ENCODE data around the gene PLEK. TPM values are rescaled to one million over a fixed set of nuclear protein-coding genes. Genes with fewer than 3 reads are reported as not detected.
"Not testable (repeated sequence)": the region's sequence is repeated elsewhere in the genome, so short reads cannot be mapped to it uniquely, and the experiment has no call there.

PLEK gene
- total RNA-seq, 1 donor from 2014 or later, result not detected

- H3K4me3 ChIP-seq (ENCODE audit: low read depth, low read length), result no peak overlapping the region
- DNase-seq (ENCODE audit: low read depth), result no peak
- no peak for TF ChIP-seq CTCF (IDR thresholded peaks at IDR 0.05; ENCODE audit: insufficient read depth, low read length, poor library complexity, severe bottlenecking)
- no peaks in the 10 kb centered on the region for H3K27me3 ChIP-seq (ENCODE audit: control insufficient read depth, insufficient read depth, low read length)
- no peaks in the 10 kb centered on the region for H3K36me3 ChIP-seq (ENCODE audit: control insufficient read depth, insufficient read depth, low read length)
These were observed 19.8 kb upstream of the PLEK start for GRCh38 chr2:68345129-68345875.

GRCh38 chr2:68349091-68349490 is 16.0 kb upstream of the PLEK start:
- not testable (repeated sequence) for H3K4me3 ChIP-seq (ENCODE audit: low read depth, low read length); H3K36me3 ChIP-seq (ENCODE audit: control insufficient read depth, insufficient read depth, low read length); H3K27me3 ChIP-seq (ENCODE audit: control insufficient read depth, insufficient read depth, low read length); DNase-seq (ENCODE audit: low read depth)

GRCh38 chr2:68351997-68352396 is 13.1 kb upstream of the PLEK start:
- Histone ChIP-seq H3K4me3 (ENCODE audit: low read depth, low read length) (no peak overlapping the region), H3K27me3 (ENCODE audit: control insufficient read depth, insufficient read depth, low read length) (no peaks in the 10 kb centered on the region), H3K36me3 (ENCODE audit: control insufficient read depth, insufficient read depth, low read length) (no peaks in the 10 kb centered on the region)
- no peak for TF ChIP-seq CTCF (IDR thresholded peaks at IDR 0.05; ENCODE audit: insufficient read depth, low read length, poor library complexity, severe bottlenecking)
- no peak for DNase-seq (ENCODE audit: low read depth)

GRCh38 chr2:68352651-68353391 is 12.3 kb upstream of the PLEK start:
- no peak for DNase-seq (ENCODE audit: low read depth)
- no peaks in the 10 kb centered on the region for H3K27me3 ChIP-seq (ENCODE audit: control insufficient read depth, insufficient read depth, low read length)
- no peaks in the 10 kb centered on the region for H3K36me3 ChIP-seq (ENCODE audit: control insufficient read depth, insufficient read depth, low read length)
- no peak for TF ChIP-seq CTCF (IDR thresholded peaks at IDR 0.05; ENCODE audit: insufficient read depth, low read length, poor library complexity, severe bottlenecking)
- H3K4me3 ChIP-seq (ENCODE audit: low read depth, low read length), result no peak overlapping the region

GRCh38 chr2:68356599-68357239 is 8.4 kb upstream of the PLEK start:
- no peak for TF ChIP-seq CTCF (IDR thresholded peaks at IDR 0.05; ENCODE audit: insufficient read depth, low read length, poor library complexity, severe bottlenecking)
- DNase-seq (ENCODE audit: low read depth), result no peak
- no peaks in the 10 kb centered on the region for H3K27me3 ChIP-seq (ENCODE audit: control insufficient read depth, insufficient read depth, low read length)

GRCh38 chr2:68357605-68358337 is 7.3 kb upstream of the PLEK start:
- TF ChIP-seq CTCF (IDR thresholded peaks at IDR 0.05; ENCODE audit: insufficient read depth, low read length, poor library complexity, severe bottlenecking), result peak; percentile 30
- Histone ChIP-seq H3K36me3 (ENCODE audit: control insufficient read depth, insufficient read depth, low read length) (no peaks in the 10 kb centered on the region), H3K4me3 (ENCODE audit: low read depth, low read length) (no peak overlapping the region), H3K27me3 (ENCODE audit: control insufficient read depth, insufficient read depth, low read length) (no peaks in the 10 kb centered on the region)
- DNase-seq (ENCODE audit: low read depth), result no peak

More at GRCh38 chr2:68356599-68357239, 8.4 kb upstream of the PLEK start:
- no peak overlapping the region for H3K4me3 ChIP-seq (ENCODE audit: low read depth, low read length)
- no peaks in the 10 kb centered on the region for H3K36me3 ChIP-seq (ENCODE audit: control insufficient read depth, insufficient read depth, low read length)

All from kidney epithelial cell (primary cell).